Daoy (cell line): ENCODE results near the gene TRIM63. TPM values are rescaled to one million over a fixed set of nuclear protein-coding genes. Genes with fewer than 3 reads are reported as not detected.

ENCODE experiments used
- DNase-seq: peaks from one replicate; pipeline ENCODE4 v3.0.0-alpha.2; 2015; ENCODE audit warnings: low read depth
- total RNA-seq: library from RNA; depleted of rRNA; stranded (reverse); fragments of >200 nt; shearing (Covaris generic); gene quantifications from 2 replicates; pipeline ENCODE4 v1.2.3, GENCODE V29; 2014

TRIM63 gene
- total RNA-seq, 1 experiment from 2014 or later: not detected

DNA sequence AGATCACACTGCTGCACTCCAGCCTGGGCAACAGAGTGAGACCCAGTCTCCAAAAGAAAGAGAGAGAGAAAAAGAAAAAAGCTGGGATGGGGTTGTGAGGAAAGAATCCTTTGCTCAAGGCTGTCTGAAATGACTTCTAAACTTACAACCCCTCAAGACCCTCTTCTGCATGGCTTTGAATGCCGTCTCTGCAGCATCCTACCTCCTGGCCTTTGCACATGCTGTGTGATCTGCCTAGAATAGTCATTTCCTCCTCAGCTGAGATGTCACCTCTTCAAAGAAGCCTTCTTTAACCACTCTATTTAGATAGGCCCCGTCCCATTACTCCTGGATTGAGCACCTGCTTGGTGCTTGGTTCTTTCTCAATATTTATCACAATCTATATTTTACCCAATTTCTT lies 17.4 kb upstream of the TRIM63 start:
- no peak for DNase-seq

DNA sequence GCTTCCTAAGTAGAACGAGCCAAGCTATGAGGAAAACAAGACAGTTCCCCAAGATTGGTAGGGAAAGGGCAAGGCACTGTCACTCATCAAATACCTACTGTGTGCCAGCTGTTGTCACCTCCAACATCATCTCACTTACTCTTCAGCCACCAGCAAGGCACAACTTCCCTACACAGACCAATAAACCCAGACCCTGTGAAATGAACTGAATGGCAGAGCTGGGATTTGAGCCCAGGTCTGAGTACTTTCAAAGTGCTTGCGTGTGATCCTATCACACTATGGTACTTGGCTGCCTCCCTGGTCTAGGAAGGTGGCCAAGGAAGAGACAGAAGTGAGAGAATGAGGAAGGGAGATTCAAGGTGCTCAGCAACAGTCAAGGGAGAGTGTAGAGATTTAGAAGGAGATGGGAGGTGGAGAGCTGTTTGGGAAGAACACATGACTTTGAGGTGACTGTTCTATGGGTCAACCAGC lies 16.7 kb upstream of the TRIM63 start:
- DNase-seq: no peak

DNA sequence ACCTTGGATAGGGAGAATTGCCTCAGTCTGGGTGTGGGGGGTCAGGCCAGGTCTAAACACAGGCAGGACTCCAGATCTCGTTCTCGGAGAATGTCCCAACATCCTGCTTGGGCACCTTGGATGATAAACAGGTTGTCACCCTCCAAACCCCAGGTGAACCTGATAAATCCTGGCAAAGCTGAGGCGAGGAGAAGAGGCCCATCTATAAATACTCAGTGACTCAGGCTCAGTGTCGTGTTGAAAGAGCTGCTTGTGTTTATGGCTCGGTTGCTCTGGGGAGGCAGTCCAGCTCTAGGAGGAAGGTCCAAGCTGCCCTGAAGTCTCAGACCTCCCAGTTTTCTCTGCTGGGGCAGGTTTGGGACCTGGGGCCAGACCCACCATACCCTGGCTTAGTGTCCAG lies 15.8 kb upstream of the TRIM63 start:
- DNase-seq: no peak

DNA sequence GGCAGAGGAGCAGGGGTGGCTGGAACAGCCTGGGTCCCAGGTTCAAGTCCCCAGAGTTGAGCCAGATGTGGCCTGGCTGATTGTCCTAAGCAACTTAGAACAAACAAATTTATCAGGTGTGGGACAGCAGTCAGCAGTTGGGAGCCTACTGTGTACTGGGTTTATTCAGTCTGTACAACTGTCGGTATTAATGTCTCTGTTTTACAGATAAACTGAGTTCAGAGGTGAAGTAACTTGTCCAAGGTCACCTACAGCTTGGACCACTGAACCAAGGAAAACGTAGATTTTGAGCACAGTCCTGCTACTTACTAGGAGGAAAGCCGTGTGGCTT lies 14.6 kb upstream of the TRIM63 start:
- DNase-seq: no peak

DNA sequence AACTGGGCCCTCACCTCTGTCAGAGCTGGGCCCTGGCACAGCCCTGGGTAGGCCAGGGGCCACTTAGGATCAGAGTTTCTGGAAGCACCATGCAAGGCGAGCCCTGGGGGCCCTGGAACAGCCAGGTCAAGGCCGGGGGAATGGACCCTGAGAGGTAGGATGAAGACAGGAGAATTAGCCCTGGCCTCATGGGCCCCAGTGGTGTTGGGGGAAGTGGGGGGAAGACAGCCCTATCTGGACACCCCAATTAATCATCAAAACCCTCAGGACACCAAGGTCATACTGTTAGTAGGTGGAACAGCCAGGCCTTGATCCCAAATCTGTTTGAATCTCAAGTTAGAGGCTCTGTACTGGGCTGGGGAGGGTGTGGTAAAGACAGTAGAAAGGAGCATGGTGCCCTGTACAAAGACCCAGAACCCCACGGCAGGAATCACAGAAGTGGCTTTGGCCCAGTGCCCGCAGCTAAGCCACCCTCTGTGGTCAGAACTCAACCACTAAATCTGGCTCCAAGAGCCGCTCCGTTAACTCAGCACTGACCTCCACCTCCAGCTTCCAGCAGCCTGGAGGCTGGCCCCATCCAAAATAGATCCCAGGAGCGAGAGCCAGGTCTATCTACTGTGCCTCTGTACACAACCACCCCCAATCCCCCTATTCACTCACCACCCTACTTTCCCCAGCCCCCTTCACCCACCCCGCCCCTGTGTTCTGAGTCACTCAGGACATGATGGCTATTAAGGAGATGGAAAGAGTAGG lies 14.0 kb upstream of the TRIM63 start:
- DNase-seq: peak; percentile 38

DNA sequence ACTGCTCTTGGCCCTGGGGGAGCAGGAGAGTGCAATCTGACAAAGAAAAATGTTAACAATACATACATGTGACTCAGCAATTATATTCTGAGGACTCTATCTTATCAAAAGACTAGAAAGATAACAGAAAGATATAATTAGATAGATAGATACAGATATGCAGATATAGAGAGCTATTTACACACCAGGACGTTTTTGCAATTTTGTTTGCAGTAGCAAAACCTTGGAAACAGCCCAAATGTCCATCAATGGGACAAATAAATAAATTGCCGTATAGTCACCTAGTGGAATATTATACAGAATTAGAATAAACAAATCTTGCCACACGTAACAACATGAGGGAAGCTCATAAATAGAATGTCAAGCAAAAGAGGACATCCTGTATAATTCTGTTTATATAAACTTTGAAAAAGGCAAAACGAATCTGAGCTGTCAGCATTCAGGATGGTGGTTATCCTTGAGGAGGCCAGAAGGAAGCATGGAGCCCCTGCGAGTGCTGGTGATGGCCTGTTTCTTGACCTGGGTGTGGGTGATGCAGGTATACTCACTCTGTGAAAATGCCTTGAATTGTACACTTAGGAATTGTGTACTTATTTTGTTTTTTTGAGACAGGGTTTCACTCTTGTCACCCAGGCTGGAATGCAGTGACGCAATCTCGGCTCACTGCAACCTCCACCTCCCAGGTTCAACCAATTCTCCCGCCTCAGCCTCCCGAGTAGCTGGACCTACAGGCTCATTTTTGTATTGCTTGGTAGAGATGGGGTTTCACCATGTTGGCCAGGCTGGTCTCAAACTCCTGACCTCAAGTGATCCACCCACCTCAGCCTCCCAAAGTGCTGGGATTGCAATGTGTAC lies 12.8 kb upstream of the TRIM63 start:
- no peak for DNase-seq

DNA sequence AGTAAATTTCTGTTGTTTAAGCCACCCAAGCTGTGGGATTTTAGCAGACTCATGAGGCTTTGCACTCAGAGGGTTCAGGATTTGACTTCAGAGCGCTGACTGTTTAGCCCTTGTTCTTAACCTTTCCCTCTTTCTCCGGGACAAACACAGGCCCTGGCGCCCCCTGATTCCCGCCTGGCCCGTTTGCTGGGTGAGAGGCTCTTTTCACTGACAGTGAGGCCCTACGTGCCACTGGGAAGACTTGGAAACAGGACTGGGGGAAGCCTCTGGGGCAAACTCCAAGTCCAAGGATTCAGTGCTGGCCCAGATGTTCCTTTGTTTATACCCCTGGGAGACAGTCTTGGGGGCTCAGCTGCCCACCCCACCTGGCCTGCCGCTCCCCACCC lies 11.7 kb upstream of the TRIM63 start:
- no peak for DNase-seq

DNA sequence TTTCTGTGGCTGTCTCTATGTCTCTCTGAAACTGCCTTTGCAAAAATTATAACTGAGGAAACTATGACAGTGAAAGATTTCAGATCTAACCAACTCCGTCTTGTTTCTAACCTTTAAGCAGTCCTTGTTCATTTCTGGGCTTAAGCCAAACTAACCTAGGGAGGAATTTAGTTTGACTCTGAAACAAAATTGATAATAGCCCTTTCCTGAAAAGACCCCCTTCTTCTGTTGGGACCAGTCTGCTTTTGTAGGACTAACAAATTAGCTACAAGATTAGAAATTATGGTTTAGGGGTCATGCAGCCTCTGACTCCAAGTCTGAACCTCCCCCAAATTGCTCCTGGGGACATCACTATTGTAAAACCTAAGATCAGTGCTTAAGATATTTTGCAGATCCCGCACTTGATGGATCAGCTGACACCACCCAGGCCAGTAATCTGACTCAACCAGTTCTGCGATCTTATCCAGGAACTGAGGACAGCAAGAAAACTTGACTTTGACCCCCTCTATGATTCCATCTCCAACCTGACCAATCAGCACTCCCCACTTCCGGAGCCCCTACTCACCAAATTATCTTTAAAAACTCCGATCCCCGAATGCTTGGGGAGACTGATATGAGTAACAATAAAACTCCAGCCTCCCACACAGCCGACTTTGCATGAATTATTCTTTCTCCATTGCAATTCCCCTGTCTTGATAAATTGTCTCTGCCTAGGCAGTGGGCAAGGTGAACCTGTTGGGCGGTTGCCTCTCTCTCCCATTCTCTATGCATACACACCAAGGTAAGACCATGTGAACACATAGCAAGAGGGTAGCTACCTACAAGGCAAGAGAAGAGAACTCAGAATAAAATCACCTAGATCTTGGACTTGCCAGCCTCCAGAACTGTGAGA lies 11.1 kb upstream of the TRIM63 start:
- no peak for DNase-seq

DNA sequence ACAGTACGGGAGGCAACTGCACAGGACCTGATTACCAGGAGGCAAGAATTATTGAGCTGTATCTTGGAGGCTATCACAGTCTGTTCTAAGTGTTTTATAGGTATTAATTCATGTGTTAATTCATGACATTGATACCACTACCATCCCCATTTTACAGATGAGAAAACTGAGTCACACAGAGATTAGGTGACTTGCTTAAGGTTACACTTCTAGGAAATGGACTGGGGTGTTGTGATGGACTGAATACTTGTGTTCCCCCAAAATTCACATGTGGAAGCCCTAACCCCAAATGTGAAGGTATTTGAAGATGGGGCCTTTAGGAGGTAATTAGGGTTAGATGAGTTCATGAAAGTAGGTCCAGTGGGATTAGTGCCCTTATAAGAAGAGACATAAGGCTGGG lies 10.1 kb upstream of the TRIM63 start:
- DNase-seq: no peak

DNA sequence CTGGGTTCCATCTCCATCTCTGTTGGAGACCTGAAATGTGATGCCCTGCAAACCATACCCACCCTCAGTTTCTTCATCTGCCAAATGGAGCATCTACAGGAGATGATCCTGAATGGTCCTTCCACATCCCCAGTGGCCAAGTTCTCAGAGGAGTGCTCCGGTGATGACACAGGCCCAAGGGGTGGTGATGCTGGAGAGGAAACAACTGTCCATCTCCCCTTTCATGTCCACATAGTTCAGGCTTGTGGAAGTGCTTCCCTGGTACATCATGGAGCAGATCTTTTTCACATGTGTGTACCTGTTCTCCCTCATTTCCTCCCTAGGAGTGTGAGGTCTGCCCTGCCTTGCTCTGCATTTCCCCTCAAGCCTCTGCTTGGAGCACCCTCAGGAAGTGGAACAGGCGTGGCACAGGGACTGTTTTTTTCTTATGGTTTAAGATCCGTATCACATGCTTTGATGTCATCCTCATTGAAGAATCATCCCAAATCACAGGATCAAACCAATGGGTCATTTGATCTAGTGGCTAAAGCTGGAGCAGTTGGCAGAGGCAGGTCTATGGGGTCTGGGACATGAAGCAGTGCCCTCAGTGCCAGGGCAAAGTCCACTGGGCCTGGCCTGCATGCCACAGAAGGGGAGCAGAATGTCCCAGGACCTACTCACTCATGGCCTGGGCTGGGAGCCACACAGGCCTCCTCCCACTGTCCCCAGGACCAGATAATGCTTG lies 8.2 kb upstream of the TRIM63 start:
- DNase-seq: no peak

DNA sequence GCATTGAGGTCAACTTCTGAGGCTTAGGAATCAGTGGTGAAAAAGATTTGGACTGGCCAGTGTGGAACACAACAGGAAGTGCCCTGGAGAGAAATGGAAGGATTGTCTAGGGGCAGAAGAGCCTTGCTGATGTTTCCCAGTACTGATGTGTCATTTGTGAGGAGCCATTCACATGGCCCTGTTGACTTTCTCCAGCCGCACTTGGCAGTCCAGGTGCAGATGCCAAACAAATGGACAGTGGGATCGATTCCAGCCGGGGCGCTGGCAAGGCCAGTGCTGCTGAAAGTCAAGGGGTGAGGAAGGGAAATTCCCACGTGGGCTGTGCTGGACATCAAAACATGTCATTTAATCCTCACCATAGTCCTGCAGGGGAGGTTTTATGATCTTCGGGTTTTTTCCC lies 4.9 kb upstream of the TRIM63 start:
- no peak for DNase-seq

DNA sequence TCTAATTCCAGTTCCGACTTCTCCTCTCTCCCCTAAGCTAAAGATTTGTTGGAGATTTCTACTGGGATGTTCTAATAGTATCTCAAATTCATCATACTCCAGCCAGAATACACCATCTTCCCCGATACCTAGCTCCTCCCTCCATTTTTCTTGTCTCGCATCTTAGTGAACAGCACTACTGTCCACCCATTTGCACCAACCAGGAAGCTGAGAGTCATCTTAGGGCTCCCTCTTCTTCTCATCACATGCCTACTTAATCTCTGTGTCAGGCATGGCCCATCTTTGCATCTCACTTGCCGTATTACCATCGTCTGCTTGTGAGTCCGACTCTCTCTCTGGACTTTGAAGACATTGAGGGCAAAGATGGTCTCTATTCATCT lies 3.5 kb upstream of the TRIM63 start:
- no peak for DNase-seq

DNA sequence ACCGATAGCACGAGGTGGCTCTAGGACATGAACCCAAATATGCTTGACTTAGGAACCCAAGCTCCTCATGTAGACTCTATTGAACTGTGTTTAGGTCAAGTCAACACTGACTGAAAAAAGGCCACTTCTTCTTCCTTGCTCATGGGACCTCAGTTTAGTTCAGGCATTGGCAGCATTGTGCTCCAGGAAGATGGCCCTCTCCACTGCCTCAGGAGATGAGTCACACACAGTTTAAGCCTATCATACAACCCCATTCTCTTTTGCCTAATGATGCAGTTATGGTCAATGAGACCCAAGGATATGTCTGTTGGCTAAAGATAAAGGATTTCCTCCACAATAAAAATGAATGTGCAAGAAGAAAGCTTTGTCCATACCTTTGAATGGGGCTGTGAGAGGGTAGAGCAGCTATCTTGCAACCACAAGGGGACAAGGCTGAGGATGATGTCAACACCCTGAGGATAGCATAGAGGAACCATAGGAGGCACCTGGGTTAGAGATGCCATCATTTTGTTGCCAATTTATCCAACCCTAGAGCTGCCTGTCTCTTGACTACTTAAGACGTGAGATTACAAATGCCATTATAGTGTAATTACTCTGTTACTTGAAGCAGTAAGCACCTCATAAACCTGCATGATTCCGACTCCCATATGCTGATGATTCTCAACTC lies 3.0 kb upstream of the TRIM63 start:
- DNase-seq: no peak

DNA sequence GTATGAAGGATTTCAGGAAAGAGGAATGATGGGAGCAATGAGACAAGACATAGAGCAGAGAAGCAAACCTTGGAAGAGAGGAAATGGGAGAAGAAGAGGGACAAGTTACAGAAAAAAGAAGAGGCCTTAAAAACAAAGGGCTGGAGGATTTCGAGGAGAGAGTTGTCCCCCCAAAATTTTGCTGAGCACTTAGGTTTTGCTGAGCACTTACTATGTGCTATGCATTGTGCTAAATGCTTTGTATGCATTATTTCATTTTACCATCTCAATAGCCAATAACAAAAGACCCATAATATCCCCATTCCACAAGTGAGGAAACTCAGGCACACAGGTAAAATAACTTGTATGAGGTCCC lies 2.5 kb upstream of the TRIM63 start:
- no peak for DNase-seq

DNA sequence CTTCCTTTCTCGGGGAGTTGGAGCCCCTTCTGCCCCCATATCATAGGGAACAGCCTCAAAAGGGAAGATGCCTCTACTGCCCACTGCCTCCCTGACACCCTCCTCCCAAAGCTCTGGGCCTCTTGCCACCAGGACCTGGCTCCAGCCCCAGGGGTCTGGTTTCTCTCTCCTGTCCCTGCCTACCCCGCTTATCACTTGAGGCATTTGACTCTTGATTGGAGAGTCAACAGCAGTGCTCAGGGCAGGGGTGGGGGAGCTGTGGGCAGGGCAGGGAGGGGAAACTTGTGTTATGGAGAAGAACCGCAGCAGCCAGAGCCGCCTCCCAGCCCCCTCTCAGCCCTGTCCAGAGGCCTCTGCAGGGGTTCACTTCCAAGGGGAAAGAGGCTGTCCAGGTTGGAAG lies 573 bp downstream of the TRIM63 start:
- DNase-seq: no peak

DNA sequence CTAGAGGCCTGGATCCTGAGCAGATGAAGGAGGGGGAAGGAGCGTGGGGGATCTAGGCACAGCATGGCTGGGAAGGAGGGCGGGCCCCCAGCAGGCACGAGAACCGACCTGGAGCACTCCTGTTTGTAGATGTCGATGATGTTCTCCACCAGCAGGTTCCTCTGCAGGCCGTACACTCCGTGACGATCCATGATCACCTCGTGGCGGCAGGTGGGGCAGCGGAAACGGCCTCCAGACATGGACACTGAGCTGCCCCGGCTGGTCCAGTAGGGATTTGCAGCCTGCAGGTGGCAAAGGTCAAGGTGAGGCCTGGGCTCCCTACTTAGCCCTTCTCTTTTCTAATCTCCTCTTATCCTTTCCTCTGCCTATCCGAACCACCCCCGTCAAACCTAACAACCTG lies 1.3 kb downstream of the TRIM63 start:
- no peak for DNase-seq

DNA sequence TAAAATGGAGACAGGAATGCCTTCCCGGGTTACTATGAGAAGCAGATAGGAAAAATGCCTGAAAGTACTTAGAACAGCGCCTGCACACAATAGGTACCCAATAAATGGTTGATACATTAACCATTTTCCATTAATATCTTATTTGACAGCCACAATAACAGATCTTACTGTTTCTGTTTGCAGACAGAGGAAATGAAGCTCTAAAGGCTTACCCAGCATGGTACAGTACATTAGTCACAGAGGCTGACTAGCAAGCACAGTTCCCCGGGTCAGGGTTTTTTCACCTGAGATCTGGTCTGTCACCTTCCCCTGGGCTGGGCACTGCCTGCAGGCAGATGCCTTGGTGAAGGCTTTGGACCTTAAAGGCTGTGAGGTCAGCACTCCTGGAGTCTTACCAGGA lies 2.9 kb downstream of the TRIM63 start:
- no peak for DNase-seq

DNA sequence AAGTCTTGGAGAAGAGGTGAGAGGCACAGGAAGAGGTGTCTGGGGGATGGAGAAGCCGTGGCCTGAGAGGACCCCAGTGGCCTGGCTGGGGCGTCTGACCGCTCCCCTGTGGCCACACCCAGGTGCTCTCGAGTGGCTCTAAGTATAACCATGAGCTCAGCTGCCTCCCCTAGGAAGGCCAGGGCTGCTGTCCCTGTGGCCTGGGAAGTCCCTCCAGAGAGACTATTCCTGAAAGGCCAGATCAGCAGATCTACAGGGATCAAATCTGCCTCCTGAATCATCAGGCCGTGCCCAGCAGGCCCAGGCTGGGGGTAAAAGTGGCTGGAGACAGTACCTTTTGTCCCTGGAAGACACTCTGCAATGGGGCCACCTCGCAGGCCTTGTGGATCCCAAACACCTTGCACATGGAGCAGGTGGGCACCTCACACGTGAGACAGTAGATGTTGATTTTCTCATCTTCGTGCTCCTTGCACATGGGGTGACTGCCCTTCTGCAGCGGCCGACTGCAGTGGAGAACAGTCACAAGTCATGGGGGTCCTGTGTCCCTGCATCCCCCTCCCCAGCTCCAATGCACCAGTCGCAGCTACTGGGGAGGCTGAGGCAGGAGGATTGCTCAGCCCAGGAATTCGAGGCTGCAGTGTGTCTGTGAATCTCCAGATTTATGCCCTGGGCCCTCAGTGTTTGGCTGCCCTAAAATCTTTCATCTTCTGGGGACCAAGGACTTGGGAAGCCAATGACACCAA lies 6.4 kb downstream of the TRIM63 start:
- no peak for DNase-seq

DNA sequence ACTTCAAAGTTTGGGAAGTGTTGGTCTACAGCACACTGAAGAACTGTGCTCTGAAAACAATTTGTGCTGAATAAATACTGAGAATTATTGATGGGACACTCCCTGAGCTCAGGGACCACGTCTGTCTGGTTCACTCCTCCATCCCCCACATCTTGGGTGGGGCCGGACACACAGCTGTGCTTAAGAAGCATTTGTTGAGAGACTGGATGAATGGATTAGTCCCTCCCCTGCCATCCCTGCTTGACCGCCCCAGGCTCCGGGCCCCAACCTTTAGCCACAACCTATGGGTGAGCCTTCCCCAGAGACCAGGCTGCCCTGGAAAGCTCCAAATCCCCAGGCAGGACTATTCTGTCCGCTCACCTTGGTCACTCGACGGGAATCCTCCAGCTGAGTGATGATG lies 7.5 kb downstream of the TRIM63 start:
- no peak for DNase-seq

DNA sequence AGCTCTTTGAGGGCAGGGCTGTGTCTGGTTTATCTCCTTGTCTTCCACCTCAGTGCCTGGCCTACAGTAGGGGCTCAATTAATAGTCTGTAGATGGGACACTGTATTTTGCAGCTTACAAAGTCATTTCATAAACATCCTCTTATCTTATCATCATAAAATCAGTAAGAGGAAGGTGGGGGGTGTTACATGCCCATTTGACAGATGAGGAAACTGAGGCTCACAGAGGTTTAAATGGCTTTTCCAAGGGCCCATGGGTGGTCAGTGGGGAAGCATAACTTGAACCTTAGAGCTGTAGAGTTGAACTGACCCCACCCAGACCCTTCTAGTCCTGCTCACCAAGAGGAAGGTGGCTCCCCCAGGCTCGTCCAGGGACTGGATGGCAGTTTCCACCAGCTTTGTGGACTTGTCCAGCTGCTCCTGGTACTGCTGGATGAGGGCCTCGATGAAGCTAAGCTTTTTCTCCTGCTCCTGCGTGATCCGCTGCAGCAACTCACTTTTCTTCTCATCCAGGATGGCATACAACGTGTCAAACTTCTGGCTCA lies 9.3 kb downstream of the TRIM63 start:
- DNase-seq: no peak
